Right lobe of liver (tissue), 4 donors: ENCODE results near the gene TMEM203.

Experiments used
- CTCF ChIP-seq, 4 donors: fragments of 200-600 bp in 3 of 4; fragments of 450-650 bp in 1 of 4; IDR thresholded peaks; one replicate each; pipeline versions ENCODE4 v1.5.1 to v1.8.0; 2016 to 2022; ENCODE audit warnings: antibody characterized with exemption in 4 of 4, mild to moderate bottlenecking in 2 of 4
- POLR2A ChIP-seq: fragments of 450-650 bp; IDR thresholded peaks from one replicate; pipeline ENCODE4 v1.6.1; 2017; ENCODE audit warnings: antibody characterized with exemption, mild to moderate bottlenecking
- donor health status: DM: no; HTN: no; CAD: no.
- donor health status: DM: no; HTN: no; CAD: no.
- donor health status: DM: no; HTN: yes; CAD: no.

GRCh38 chr9:137211532-137211931 is 6.1 kb upstream of the TMEM203 start:
- TF ChIP-seq POLR2A: no peak
- no peak for TF ChIP-seq CTCF (IDR thresholded peaks at IDR 0.05)
